Fibroblast of peridontal ligament (primary cell): Measurements from ENCODE around the gene COLEC11.
"Not testable (repeated sequence)": the region's sequence is repeated elsewhere in the genome, so short reads cannot be mapped to it uniquely, and the experiment has no call there.

Experiments
- DNase-seq: peaks from one replicate; pipeline ENCODE4 v3.0.0-alpha.2; 2010; ENCODE audit errors: extremely low read depth

Gene COLEC11

GRCh38 chr2:3604991-3605961 lies 10.4 kb downstream of the COLEC11 start:
- peak; percentile 14 for DNase-seq

DNA sequence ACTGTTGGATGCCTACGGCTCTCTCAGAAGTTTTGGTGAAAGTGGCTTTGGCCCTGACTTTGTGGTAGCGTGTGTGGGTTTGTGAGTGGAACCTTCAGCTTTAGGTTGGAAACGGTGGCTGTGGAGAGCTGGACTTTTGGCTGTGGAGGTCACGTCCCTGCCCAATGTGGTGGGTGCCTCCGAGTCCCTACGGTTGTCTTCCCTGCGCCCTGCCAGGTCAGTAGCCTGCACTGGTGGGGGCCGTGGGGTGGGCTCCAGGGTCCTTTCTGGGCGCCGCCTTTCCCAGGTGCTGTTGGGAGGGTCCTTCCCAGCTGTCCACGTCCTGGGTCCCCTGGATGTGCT lies 11.1 kb downstream of the COLEC11 start:
- DNase-seq, result no peak

- DNase-seq, result no peak
Measured at GRCh38 chr2:3606370-3607201, 11.7 kb downstream of the COLEC11 start.

DNA sequence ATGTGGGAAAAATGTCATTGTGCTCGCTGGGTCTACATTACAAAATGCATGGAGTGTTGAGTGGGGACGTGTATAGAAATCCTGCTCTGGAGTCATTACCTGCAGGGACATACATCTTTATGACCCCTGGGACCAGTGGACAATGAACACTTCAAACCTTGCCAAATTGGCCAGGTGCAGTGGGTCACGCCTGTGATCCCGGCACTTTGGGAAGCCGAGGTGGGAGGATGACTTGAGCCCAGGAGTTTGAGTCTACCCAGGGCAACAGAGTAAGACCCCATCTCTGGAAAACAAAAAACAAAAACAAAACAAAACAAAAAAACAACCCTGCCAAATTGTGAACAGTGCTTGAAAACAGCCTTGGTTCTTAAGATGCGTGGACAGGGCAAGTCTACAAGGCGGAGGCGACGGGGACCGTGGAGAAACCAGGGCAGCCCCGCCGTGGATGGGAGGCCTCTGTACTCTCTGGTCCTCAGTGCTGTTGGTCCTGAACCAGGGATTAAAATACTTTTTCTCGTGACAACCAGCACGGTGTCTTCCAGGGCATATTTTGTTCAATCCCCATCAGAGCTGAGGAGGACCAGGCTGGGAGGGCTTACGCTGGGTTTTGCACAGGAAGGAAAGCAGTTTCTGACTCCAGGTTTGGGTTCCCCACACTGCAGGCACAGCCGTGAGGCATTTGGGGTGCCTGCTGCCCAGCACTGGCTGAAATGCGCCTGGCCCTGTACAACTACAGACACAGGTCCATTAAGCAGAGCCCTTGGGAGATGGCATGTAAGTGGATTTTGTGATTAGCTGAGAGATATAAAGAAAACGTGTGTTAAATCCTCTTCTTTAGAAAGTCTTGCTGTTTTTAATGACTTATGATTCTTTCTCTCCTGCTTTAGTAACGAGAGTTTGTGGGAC lies 13.7 kb downstream of the COLEC11 start:
- DNase-seq, result no peak

- DNase-seq, result not testable (repeated sequence)
Measured at GRCh38 chr2:3609279-3609673, 14.4 kb downstream of the COLEC11 start.

DNA sequence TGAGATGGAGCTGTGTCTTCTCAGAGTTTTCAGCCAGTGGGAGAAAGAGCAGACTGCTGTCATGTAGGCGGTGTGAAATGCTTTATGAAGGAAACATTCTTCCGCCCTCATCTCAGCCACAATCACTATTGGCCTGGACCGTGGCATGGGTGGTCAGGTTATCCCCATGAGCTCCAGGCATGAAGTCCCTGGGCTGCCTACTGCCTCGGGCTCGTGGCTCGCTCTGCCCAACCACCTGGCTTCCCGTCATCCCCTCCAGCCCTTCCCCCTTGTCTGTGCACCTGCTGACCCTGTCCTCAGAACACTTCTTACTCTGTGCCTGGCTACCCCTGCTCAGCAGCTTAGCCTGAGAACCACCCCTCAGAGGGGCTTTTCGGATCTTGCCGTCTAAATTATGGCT lies 15.5 kb downstream of the COLEC11 start:
- no peak for DNase-seq

DNA sequence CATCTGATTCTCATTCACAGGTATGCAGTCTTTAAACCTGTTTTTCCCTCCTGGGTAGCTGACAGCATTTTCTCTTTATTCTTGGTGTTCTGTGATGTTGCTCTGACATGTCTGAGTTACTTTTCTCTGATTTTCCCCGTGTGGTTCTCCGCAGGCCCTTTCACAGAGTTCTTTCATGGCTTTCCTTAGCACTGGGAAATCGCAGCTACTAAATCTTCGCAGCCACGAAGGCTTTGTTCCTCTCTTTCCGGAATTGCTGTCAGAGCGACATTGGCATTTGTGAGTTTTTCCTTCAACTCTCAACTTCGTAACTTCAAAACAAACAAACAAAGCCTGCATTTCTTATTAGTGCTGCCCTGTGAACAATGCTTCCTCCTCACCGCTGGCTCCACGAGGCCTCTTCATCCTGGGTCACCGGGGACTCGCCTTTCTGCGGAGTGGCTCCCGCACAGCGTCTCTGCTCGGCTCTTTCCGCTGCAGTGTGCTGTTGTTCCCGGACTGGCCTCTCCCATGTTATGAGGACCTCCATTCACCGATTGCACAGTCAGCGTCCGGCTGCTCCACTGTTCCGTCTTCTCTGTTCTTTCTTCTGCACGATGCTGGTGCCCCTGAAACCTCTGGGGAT lies 16.1 kb downstream of the COLEC11 start:
- no peak for DNase-seq

GRCh38 chr2:3611589-3611988 lies 16.7 kb downstream of the COLEC11 start:
- no peak for DNase-seq

GRCh38 chr2:3612639-3613523 lies 18.0 kb downstream of the COLEC11 start:
- DNase-seq, result no peak

GRCh38 chr2:3613524-3613905 lies 18.6 kb downstream of the COLEC11 start:
- no peak for DNase-seq

GRCh38 chr2:3614743-3615142 lies 19.8 kb downstream of the COLEC11 start:
- DNase-seq, result not testable (repeated sequence)

- not testable (repeated sequence) for DNase-seq
Measured at GRCh38 chr2:3615541-3616200, 20.8 kb downstream of the COLEC11 start.

- not testable (repeated sequence) for DNase-seq
Measured at GRCh38 chr2:3616435-3617197, 21.7 kb downstream of the COLEC11 start.

DNA sequence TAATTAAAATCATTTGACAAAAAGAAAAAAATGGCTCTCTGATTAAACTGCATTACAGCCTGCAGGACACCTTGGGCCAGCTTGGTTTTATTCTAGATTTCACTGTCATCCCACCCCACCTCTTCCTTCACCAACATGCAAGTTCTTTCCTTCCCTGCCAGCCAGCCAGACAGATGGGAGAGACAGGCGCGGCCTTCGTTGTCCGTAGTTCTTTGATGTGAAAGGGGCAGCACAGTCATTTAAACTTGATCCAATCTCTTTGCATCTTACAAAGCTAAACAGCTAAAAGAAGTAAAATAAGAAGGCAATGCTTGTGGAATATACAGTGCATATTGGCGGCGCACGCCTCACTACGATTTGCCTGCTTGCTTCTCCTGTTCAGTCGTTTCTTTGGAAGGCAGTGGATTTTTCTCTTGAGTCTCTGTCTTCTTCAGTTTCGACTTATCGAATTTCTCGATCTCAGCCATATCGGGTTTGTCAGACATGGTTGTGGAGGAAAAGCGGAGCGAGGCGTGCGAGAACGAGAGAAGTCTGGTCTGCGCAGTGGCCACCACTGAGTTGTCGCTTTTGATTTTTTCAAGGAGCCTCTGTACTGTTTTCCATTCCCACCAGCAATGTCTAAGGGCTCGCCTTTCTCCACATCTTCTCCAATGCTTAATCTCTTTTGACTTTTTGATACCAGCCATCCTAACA lies 22.4 kb downstream of the COLEC11 start:
- no peak for DNase-seq

- DNase-seq, result no peak
Measured at GRCh38 chr2:3618367-3618766, 23.5 kb downstream of the COLEC11 start.

GRCh38 chr2:3619033-3619432 lies 24.1 kb downstream of the COLEC11 start:
- DNase-seq, result no peak

DNA sequence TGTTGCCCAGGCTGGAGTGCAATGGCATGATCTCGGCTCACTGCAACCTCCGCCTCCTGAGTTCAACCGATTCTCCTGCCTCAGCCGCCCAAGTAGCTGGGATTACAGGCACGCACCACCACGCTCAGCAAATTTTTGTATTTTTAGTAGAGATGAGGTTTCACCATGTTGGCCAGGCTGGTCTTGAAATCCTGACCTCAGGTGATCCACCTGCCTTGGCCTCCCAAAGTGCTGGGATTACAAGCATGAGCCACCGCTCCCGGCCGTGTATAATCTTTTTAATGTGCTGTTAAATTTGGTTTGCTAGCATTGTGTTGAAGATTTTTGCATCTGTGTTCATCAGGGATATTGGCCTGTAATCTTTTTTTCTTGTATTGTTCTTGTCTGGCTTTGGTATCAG lies 24.7 kb downstream of the COLEC11 start:
- DNase-seq, result not testable (repeated sequence)

GRCh38 chr2:3620834-3621233 lies 25.9 kb downstream of the COLEC11 start:
- peak; percentile 27 for DNase-seq
